WTC11 (cell line): ENCODE measurements around the gene NDUFB10. TPM values are rescaled to one million over a fixed set of nuclear protein-coding genes. Genes with fewer than 3 reads are reported as not detected.
A peak's percentile ranks its signal among the peaks of the same experiment; 100 is the strongest.

Experiments used
- ATF1 ChIP-seq: sonication (generic); formaldehyde crosslinking; IDR thresholded peaks from 2 replicates; pipeline ENCODE4 v1.8.1; 2023; ENCODE audit warnings: mild to moderate bottlenecking, moderate library complexity, missing genetic modification reagents
- ATF3 ChIP-seq: sonication (generic); formaldehyde crosslinking; conservative IDR thresholded peaks from 2 replicates; pipeline ENCODE4 v1.8.1; 2022; ENCODE audit warnings: mild to moderate bottlenecking, missing genetic modification reagents
- ELF4 ChIP-seq: sonication (generic); formaldehyde crosslinking; IDR thresholded peaks from 2 replicates; pipeline ENCODE4 v1.8.1; 2022; ENCODE audit warnings: low read depth, mild to moderate bottlenecking, moderate library complexity, missing genetic modification reagents
- ESRRA ChIP-seq: sonication (generic); formaldehyde crosslinking; IDR thresholded peaks from 2 replicates; pipeline ENCODE4 v1.8.1; 2022; ENCODE audit warnings: mild to moderate bottlenecking, missing genetic modification reagents, borderline replicate concordance
- FOXK1 ChIP-seq: sonication (generic); formaldehyde crosslinking; IDR thresholded peaks from 2 replicates; pipeline ENCODE4 v1.8.0; 2022; ENCODE audit warnings: mild to moderate bottlenecking, moderate library complexity, missing genetic modification reagents
- GRHL2 ChIP-seq: fragments of 250-450 bp; sonication (Bioruptor Pico); IDR thresholded peaks from 2 replicates; pipeline ENCODE4 v1.8.0; 2022; ENCODE audit warnings: mild to moderate bottlenecking, moderate library complexity; ENCODE audit not compliant: insufficient replicate concordance, severe bottlenecking
- GTF2I ChIP-seq: fragments of 250-450 bp; sonication (Bioruptor Pico); conservative IDR thresholded peaks from 2 replicates; pipeline ENCODE4 v1.4.0; 2021; ENCODE audit warnings: mild to moderate bottlenecking
- IRF1 ChIP-seq: sonication (generic); formaldehyde crosslinking; IDR thresholded peaks from 2 replicates; pipeline ENCODE4 v1.8.0; 2023; ENCODE audit warnings: missing genetic modification reagents
- JUN ChIP-seq: sonication (generic); formaldehyde crosslinking; IDR thresholded peaks from 2 replicates; pipeline ENCODE4 v1.8.0; 2023; ENCODE audit warnings: mild to moderate bottlenecking, missing genetic modification reagents
- MYBL2 ChIP-seq: sonication (generic); formaldehyde crosslinking; IDR thresholded peaks from 2 replicates; pipeline ENCODE4 v1.8.1; 2023; ENCODE audit warnings: mild to moderate bottlenecking, moderate library complexity, missing genetic modification reagents
- NFYB ChIP-seq: sonication (generic); formaldehyde crosslinking; conservative IDR thresholded peaks from 2 replicates; pipeline ENCODE4 v1.8.0; 2022; ENCODE audit warnings: low read depth, missing genetic modification reagents
- NR3C1 ChIP-seq: sonication (generic); formaldehyde crosslinking; conservative IDR thresholded peaks from 2 replicates; pipeline ENCODE4 v1.8.1; 2023; ENCODE audit warnings: low read depth, mild to moderate bottlenecking, missing genetic modification reagents
- PREB ChIP-seq: sonication (generic); formaldehyde crosslinking; IDR thresholded peaks from 2 replicates; pipeline ENCODE4 v1.8.1; 2022; ENCODE audit warnings: mild to moderate bottlenecking, missing genetic modification reagents, moderate library complexity, borderline replicate concordance
- PRRX2 ChIP-seq: fragments of 250-450 bp; sonication (Bioruptor Pico); IDR thresholded peaks from 2 replicates; pipeline ENCODE4 v1.8.0; 2021; ENCODE audit warnings: mild to moderate bottlenecking
- SOX15 ChIP-seq: fragments of 250-450 bp; sonication (Bioruptor Pico); IDR thresholded peaks from 2 replicates; pipeline ENCODE4 v1.9.0; 2021; ENCODE audit warnings: mild to moderate bottlenecking
- TCF7 ChIP-seq: sonication (generic); formaldehyde crosslinking; IDR thresholded peaks from 2 replicates; pipeline ENCODE4 v1.8.0; 2022; ENCODE audit warnings: mild to moderate bottlenecking, low read depth, missing genetic modification reagents, moderate library complexity
- TEAD1 ChIP-seq: sonication (generic); formaldehyde crosslinking; IDR thresholded peaks from 2 replicates; pipeline ENCODE4 v1.8.0; 2022; ENCODE audit warnings: mild to moderate bottlenecking, missing genetic modification reagents
- TEAD4 ChIP-seq: sonication (generic); formaldehyde crosslinking; IDR thresholded peaks from 2 replicates; pipeline ENCODE4 v1.8.0; 2022; ENCODE audit warnings: mild to moderate bottlenecking, missing genetic modification reagents
- TP53 ChIP-seq: sonication (generic); formaldehyde crosslinking; IDR thresholded peaks from 2 replicates; pipeline ENCODE4 v1.8.1; 2023; ENCODE audit warnings: mild to moderate bottlenecking, missing genetic modification reagents
- USF2 ChIP-seq: sonication (generic); formaldehyde crosslinking; IDR thresholded peaks from 2 replicates; pipeline ENCODE4 v1.8.1; 2023; ENCODE audit warnings: mild to moderate bottlenecking, missing genetic modification reagents, moderate library complexity
- ZBTB21 ChIP-seq: sonication (generic); formaldehyde crosslinking; IDR thresholded peaks from 2 replicates; pipeline ENCODE4 v1.8.1; 2023; ENCODE audit warnings: mild to moderate bottlenecking, missing genetic modification reagents, borderline replicate concordance
- ZNF138 ChIP-seq: sonication (generic); formaldehyde crosslinking; conservative IDR thresholded peaks from 2 replicates; pipeline ENCODE4 v1.8.1; 2022; ENCODE audit warnings: mild to moderate bottlenecking, moderate library complexity, missing genetic modification reagents
- ZNF263 ChIP-seq: sonication (generic); formaldehyde crosslinking; IDR thresholded peaks from 2 replicates; pipeline ENCODE4 v1.8.1; 2022; ENCODE audit warnings: low read depth, mild to moderate bottlenecking, moderate library complexity, missing genetic modification reagents
- ZNF396 ChIP-seq: fragments of 250-450 bp; sonication (Bioruptor Pico); IDR thresholded peaks from 2 replicates; pipeline ENCODE4 v1.8.0; 2021; ENCODE audit warnings: mild to moderate bottlenecking, moderate library complexity, borderline replicate concordance
- ZNF423 ChIP-seq: fragments of 250-450 bp; sonication (Bioruptor Pico); IDR thresholded peaks from 2 replicates; pipeline ENCODE4 v2.1.2; 2022; ENCODE audit warnings: mild to moderate bottlenecking, moderate library complexity
- ZNF671 ChIP-seq: fragments of 250-450 bp; sonication (Bioruptor Pico); IDR thresholded peaks from 2 replicates; pipeline ENCODE4 v1.8.0; 2021; ENCODE audit warnings: mild to moderate bottlenecking
- total RNA-seq: library from RNA; stranded (reverse); gene quantifications from 3 replicates; pipeline ENCODE4 v1.2.3, GENCODE V29; 2021
- TF ChIP-seq, protein P1 (sequence below): sonication (generic); formaldehyde crosslinking; IDR thresholded peaks from 2 replicates; pipeline ENCODE4 v1.8.0; 2023; ENCODE audit warnings: missing genetic modification reagents, mild to moderate bottlenecking, borderline replicate concordance
- TF ChIP-seq, protein P2 (sequence below): fragments of 250-450 bp; sonication (Bioruptor Pico); IDR thresholded peaks from 2 replicates; pipeline ENCODE4 v1.8.0; 2021; ENCODE audit warnings: mild to moderate bottlenecking
- TF ChIP-seq, protein P3 (sequence below): sonication (generic); formaldehyde crosslinking; IDR thresholded peaks from 2 replicates; pipeline ENCODE4 v1.8.1; 2023; ENCODE audit warnings: mild to moderate bottlenecking, missing genetic modification reagents, moderate library complexity
- TF ChIP-seq, protein P4 (sequence below): sonication (generic); formaldehyde crosslinking; IDR thresholded peaks from 2 replicates; pipeline ENCODE4 v1.8.0; 2022; ENCODE audit warnings: mild to moderate bottlenecking, missing genetic modification reagents

Gene NDUFB10
- total RNA-seq, 1 experiment from 2014 or later = 228 TPM

DNA sequence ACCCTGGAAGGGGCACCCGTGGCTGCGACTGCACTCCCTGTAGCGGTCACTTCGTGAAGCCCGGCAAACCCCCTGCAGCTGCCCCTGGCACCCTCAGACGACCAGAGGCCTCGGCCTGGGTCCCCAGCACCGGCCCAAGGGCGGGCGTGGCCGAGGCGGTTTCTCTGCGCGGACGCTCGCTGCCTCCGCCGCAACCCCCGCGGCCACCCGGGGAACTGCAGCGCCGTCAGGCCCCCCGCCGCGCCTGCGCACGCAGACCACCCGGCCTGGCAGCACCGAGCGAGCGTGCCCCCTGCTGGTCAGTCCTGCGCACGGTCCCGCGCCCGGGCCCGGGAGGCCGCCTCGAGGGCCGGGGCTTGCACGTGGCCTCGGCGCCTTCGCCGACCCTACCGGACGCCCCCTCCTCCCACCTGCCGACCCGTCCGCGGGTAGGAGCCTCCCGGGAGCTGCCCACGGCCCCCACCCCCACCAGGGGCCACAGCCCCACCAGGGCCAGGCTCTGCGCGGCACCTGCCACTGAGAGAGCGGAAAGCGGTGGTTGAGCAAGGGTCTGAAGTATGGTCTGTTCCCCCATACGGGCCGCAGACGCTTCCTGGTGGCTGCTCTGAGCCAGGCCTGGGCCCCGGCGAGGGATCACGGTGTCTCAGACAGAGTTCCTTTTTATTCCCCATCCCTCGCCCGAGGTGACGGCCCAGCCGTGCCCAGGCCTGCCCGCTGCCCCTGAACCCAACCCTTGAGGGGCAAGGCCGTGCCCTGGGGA, 29.6 kb upstream of the NDUFB10 start (continued):
- TF ChIP-seq ZNF671 (no peak), IRF1 (peak; percentile 83; the same call in 1 of the 2 replicates), ZNF396 (CRISPR knock-in tag) (no peak), ZNF138 (CRISPR knock-in tag) (peak; percentile 92; the same call in 1 of the 2 replicates), PRRX2 (CRISPR knock-in tag) (0 out of 2 replicates have a peak, but pooled peaks have one; percentile 41), GRHL2 (CRISPR knock-in tag) (no peak), TEAD4 (CRISPR knock-in tag) (no peak), NR3C1 (no peak), ZBTB21 (CRISPR knock-in tag) (0 out of 2 replicates have a peak, but pooled peaks have one; percentile 43), ELF4 (CRISPR knock-in tag) (peak; percentile 94; the same call in 1 of the 2 replicates), SOX15 (CRISPR knock-in tag) (no peak), MYBL2 (CRISPR knock-in tag) (peak; percentile 94), TEAD1 (CRISPR knock-in tag) (peak; percentile 88; the same call in 1 of the 2 replicates), FOXK1 (peak; percentile 92), ESRRA (CRISPR knock-in tag) (peak; percentile 80; the same call in 1 of the 2 replicates), PREB (CRISPR knock-in tag) (0 out of 2 replicates have a peak, but pooled peaks have one; percentile 58), TP53 (CRISPR knock-in tag) (peak; percentile 89; the same call in 1 of the 2 replicates), TCF7 (CRISPR knock-in tag) (peak; percentile 93; the same call in 1 of the 2 replicates), JUN (CRISPR knock-in tag) (peak; percentile 85), ZNF423 (peak; percentile 90), NFYB (CRISPR knock-in tag) (peak; percentile 43; the same call in 1 of the 2 replicates), ATF3 (0 out of 2 replicates have a peak, but pooled peaks have one; percentile 58), ATF1 (CRISPR knock-in tag) (peak; percentile 82; the same call in 1 of the 2 replicates), GTF2I (CRISPR knock-in tag) (no peak), USF2 (CRISPR knock-in tag) (peak; percentile 69), ZNF263 (CRISPR knock-in tag) (no peak)
- TF ChIP-seq, protein P1, sequence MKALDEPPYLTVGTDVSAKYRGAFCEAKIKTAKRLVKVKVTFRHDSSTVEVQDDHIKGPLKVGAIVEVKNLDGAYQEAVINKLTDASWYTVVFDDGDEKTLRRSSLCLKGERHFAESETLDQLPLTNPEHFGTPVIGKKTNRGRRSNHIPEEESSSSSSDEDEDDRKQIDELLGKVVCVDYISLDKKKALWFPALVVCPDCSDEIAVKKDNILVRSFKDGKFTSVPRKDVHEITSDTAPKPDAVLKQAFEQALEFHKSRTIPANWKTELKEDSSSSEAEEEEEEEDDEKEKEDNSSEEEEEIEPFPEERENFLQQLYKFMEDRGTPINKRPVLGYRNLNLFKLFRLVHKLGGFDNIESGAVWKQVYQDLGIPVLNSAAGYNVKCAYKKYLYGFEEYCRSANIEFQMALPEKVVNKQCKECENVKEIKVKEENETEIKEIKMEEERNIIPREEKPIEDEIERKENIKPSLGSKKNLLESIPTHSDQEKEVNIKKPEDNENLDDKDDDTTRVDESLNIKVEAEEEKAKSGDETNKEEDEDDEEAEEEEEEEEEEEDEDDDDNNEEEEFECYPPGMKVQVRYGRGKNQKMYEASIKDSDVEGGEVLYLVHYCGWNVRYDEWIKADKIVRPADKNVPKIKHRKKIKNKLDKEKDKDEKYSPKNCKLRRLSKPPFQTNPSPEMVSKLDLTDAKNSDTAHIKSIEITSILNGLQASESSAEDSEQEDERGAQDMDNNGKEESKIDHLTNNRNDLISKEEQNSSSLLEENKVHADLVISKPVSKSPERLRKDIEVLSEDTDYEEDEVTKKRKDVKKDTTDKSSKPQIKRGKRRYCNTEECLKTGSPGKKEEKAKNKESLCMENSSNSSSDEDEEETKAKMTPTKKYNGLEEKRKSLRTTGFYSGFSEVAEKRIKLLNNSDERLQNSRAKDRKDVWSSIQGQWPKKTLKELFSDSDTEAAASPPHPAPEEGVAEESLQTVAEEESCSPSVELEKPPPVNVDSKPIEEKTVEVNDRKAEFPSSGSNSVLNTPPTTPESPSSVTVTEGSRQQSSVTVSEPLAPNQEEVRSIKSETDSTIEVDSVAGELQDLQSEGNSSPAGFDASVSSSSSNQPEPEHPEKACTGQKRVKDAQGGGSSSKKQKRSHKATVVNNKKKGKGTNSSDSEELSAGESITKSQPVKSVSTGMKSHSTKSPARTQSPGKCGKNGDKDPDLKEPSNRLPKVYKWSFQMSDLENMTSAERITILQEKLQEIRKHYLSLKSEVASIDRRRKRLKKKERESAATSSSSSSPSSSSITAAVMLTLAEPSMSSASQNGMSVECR (CRISPR knock-in tag) = peak; percentile 82; the same call in 1 of the 2 replicates
- TF ChIP-seq, protein P2, sequence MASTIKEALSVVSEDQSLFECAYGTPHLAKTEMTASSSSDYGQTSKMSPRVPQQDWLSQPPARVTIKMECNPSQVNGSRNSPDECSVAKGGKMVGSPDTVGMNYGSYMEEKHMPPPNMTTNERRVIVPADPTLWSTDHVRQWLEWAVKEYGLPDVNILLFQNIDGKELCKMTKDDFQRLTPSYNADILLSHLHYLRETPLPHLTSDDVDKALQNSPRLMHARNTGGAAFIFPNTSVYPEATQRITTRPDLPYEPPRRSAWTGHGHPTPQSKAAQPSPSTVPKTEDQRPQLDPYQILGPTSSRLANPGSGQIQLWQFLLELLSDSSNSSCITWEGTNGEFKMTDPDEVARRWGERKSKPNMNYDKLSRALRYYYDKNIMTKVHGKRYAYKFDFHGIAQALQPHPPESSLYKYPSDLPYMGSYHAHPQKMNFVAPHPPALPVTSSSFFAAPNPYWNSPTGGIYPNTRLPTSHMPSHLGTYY (CRISPR knock-in tag) = no peak
- TF ChIP-seq, protein P3, sequence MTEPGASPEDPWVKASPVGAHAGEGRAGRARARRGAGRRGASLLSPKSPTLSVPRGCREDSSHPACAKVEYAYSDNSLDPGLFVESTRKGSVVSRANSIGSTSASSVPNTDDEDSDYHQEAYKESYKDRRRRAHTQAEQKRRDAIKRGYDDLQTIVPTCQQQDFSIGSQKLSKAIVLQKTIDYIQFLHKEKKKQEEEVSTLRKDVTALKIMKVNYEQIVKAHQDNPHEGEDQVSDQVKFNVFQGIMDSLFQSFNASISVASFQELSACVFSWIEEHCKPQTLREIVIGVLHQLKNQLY (CRISPR knock-in tag) = peak; percentile 85; the same call in 1 of the 2 replicates
- TF ChIP-seq, protein P4, sequence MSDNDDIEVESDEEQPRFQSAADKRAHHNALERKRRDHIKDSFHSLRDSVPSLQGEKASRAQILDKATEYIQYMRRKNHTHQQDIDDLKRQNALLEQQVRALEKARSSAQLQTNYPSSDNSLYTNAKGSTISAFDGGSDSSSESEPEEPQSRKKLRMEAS (CRISPR knock-in tag) = peak; percentile 99
